ENCODE results near the gene CCNF.

DNA sequence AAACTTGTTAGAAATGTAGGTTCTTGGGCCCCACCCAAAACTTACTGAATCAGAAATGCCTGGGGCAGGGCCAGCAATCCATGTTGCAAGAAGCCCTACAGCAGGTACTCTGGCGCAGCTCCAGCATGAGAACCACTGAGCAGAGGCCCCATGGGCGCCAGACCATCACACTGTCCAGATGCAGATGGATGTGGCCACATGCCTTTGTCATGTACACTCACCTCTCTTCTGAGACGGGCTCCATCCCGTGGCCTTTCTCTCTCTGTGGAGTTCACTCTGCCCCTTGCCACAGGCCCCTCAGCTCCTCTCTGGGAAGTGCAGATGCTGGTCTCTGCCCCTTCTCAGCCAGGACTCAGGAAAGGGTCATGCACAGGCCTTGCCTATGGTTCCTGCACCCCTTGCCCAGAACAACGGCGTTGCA, 2.3 kb upstream of the CCNF start:
- TF ChIP-seq, protein P1, sequence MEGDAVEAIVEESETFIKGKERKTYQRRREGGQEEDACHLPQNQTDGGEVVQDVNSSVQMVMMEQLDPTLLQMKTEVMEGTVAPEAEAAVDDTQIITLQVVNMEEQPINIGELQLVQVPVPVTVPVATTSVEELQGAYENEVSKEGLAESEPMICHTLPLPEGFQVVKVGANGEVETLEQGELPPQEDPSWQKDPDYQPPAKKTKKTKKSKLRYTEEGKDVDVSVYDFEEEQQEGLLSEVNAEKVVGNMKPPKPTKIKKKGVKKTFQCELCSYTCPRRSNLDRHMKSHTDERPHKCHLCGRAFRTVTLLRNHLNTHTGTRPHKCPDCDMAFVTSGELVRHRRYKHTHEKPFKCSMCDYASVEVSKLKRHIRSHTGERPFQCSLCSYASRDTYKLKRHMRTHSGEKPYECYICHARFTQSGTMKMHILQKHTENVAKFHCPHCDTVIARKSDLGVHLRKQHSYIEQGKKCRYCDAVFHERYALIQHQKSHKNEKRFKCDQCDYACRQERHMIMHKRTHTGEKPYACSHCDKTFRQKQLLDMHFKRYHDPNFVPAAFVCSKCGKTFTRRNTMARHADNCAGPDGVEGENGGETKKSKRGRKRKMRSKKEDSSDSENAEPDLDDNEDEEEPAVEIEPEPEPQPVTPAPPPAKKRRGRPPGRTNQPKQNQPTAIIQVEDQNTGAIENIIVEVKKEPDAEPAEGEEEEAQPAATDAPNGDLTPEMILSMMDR (optimal IDR thresholded peaks at IDR 0.05 in 1 of 3, IDR thresholded peaks at IDR 0.05 in 1 of 3, conservative IDR thresholded peaks at IDR 0.05 in 1 of 3; ENCODE audit: extremely low read depth in 1 of 3, insufficient read depth in 2 of 3, low read length in 3 of 3) = no peak
- TF ChIP-seq EZH2 (IDR thresholded peaks at IDR 0.05; ENCODE audit: low read length) = no peak

All from keratinocyte (primary cell).